Measurements from ENCODE around the gene SPSB3.

Gene SPSB3

GRCh38 chr16:1729445-1729844 is 52.9 kb downstream of the SPSB3 start:
- Mint-ChIP-seq H3K27me3 (no peaks in the 10 kb centered on the region), H3K4me1 (peaks cover 14 to 30% of the 10 kb centered on the region in 2 donors), H3K9me3 (no peaks in the 10 kb centered on the region), H3K36me3 (peaks cover 37 to 43% of the 10 kb centered on the region in 2 donors), H3K4me3 (no peak overlapping the region), H3K27ac (no peak overlapping the region)
- DNase-seq = no peak
- no peak for ATAC-seq (replicated peaks)

GRCh38 chr16:1729026-1729425 is 53.3 kb downstream of the SPSB3 start:
- Mint-ChIP-seq H3K4me1 (peaks cover 14 to 32% of the 10 kb centered on the region in 2 donors), H3K27me3 (no peaks in the 10 kb centered on the region), H3K9me3 (no peaks in the 10 kb centered on the region), H3K4me3 (no peak overlapping the region), H3K27ac (peak overlapping the region; percentile 25), H3K36me3 (peaks cover 36 to 43% of the 10 kb centered on the region in 2 donors)
- ATAC-seq (replicated peaks) = no peak
- no peak for DNase-seq

- no peaks in the 10 kb centered on the region for H3K27me3 Mint-ChIP-seq
- no peak overlapping the region for H3K27ac Mint-ChIP-seq
- DNase-seq = no peak
- H3K4me1 Mint-ChIP-seq = peaks cover 21 to 42% of the 10 kb centered on the region in 2 donors
- H3K36me3 Mint-ChIP-seq = peaks cover 30 to 44% of the 10 kb centered on the region in 2 donors
- H3K4me3 Mint-ChIP-seq = no peak overlapping the region
- no peaks in the 10 kb centered on the region for H3K9me3 Mint-ChIP-seq
- no peak for ATAC-seq (replicated peaks)
Observed at GRCh38 chr16:1727651-1728624, 54.4 kb downstream of the SPSB3 start.
